OCI-LY1 (cell line): ENCODE data around the gene MTAP.

Experiments
- H2AFZ ChIP-seq: fragments of 200-600 bp; sonication (generic), shearing (Covaris generic); 2 replicates; pipeline ENCODE4 v1.6.0; 2014; ENCODE audit warnings: antibody characterized with exemption, mild to moderate bottlenecking, low read length
- H3F3A ChIP-seq: fragments of 200-600 bp; sonication (generic), shearing (Covaris generic); 2 replicates; pipeline ENCODE4 v1.6.0; 2014; ENCODE audit warnings: mild to moderate bottlenecking, antibody characterized with exemption, low read length, moderate library complexity; ENCODE audit not compliant: insufficient read depth
- H3K27ac ChIP-seq: fragments of 200-600 bp; sonication (generic); 2 replicates; pipeline ENCODE4 v1.5.1; 2014; ENCODE audit warnings: low read length, mixed run types, mild to moderate bottlenecking, low read depth; ENCODE audit not compliant: poor library complexity, severe bottlenecking
- H3K27me3 ChIP-seq: fragments of 200-600 bp; sonication (generic); 2 replicates; pipeline ENCODE4 v1.6.0; 2014; ENCODE audit warnings: antibody characterized with exemption, mild to moderate bottlenecking, low read length, moderate library complexity; ENCODE audit not compliant: insufficient read depth
- H3K36me3 ChIP-seq: fragments of 200-600 bp; sonication (generic); 2 replicates; pipeline ENCODE4 v1.6.1; 2014; ENCODE audit warnings: mild to moderate bottlenecking, antibody characterized with exemption, low read length, moderate library complexity, mixed read lengths; ENCODE audit not compliant: insufficient read depth
- H3K4me1 ChIP-seq: fragments of 200-600 bp; sonication (generic); 2 replicates; pipeline ENCODE4 v1.5.1; 2014; ENCODE audit warnings: mild to moderate bottlenecking, low read length, moderate library complexity; ENCODE audit not compliant: insufficient read depth, severe bottlenecking
- H3K4me2 ChIP-seq: fragments of 200-600 bp; sonication (generic), shearing (Covaris generic); 2 replicates; pipeline ENCODE4 v1.6.1; 2014; ENCODE audit warnings: low read length
- H3K4me3 ChIP-seq: fragments of 200-600 bp; sonication (generic); 2 replicates; pipeline ENCODE4 v1.5.1; 2014; ENCODE audit warnings: low read length, low read depth, mild to moderate bottlenecking, mixed read lengths; ENCODE audit not compliant: poor library complexity, severe bottlenecking
- H3K79me2 ChIP-seq: fragments of 200-600 bp; shearing (Covaris generic); 2 replicates; pipeline ENCODE4 v1.6.1; 2016; ENCODE audit warnings: mixed run types, low read length, mixed read lengths; ENCODE audit not compliant: insufficient read depth
- H3K9ac ChIP-seq: fragments of 200-600 bp; sonication (generic), shearing (Covaris generic); 2 replicates; pipeline ENCODE4 v1.6.1; 2014; ENCODE audit warnings: mild to moderate bottlenecking, low read length, mixed read lengths
- H3K9me2 ChIP-seq: fragments of 200-600 bp; sonication (generic), shearing (Covaris generic); 2 replicates; pipeline ENCODE4 v1.6.1; 2014; ENCODE audit warnings: low read depth, mild to moderate bottlenecking, low read length, mixed read lengths
- H3K9me3 ChIP-seq: fragments of 200-600 bp; shearing (Covaris generic); 2 replicates; pipeline ENCODE4 v1.6.1; 2014; ENCODE audit warnings: low read length, mixed read lengths
- H4K20me1 ChIP-seq: fragments of 200-600 bp; sonication (generic), shearing (Covaris generic); 2 replicates; pipeline ENCODE4 v1.6.0; 2016; ENCODE audit warnings: mild to moderate bottlenecking, low read length; ENCODE audit not compliant: insufficient read depth
- EZH2 ChIP-seq: fragments of 200-600 bp; sonication (generic), shearing (Covaris generic); IDR thresholded peaks from 2 replicates; pipeline ENCODE4 v1.8.0; 2017; ENCODE audit warnings: borderline replicate concordance, mixed run types, mild to moderate bottlenecking, antibody characterized with exemption, low read length, moderate library complexity, mixed read lengths
- TF ChIP-seq, protein P1 (sequence below): fragments of 200-600 bp; sonication (generic), shearing (Covaris generic); IDR thresholded peaks from 2 replicates; pipeline ENCODE4 v1.5.1; 2017; ENCODE audit warnings: mild to moderate bottlenecking, antibody characterized with exemption, low read length, moderate library complexity, mixed read lengths

The MTAP gene

DNA sequence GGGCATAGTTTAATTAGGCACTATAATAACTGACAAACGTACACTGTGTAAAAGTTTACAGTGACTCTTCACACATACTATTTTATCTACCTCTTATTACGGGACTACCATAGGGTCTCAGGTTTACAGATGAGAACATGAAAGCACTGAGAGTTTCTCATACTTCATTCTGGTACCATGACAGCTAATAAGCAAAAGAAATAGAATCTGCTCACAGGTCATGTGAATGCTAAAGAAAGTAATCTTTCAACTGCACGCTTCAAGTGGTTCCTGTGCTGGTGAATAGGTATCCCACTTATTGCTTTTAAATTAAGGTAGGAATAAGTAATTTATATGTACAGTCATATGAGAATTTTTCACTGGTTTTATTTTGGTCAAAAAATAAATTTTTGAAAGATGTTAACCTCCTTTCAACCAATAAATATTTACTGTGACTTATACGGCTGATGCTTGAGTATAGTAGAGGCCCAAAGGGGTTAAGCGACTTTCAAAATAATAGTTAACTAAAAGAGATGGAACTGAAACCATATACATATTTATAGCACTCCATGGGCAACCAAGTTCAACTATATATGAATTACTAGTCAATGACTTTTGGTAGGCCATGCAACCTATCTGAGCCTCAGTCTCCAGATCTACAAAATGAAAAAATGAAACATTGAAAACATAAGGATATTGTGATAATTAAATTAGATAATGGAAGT is 183.7 kb downstream of the MTAP start:
- Histone ChIP-seq H3K4me3 (no peak overlapping the region), H3K27me3 (no peaks in the 10 kb centered on the region), H3K36me3 (peaks cover 35% of the 10 kb centered on the region), H3K27ac (peak overlapping the region; percentile 66), H2AFZ (no peak overlapping the region), H3K4me1 (peaks cover 77% of the 10 kb centered on the region), H3K4me2 (peak overlapping the region; percentile 73), H3F3A (0 out of 2 replicates have a peak, but pooled peaks cover 4% of the 10 kb centered on the region), H3K79me2 (peaks cover 92% of the 10 kb centered on the region), H3K9me3 (no peaks in the 10 kb centered on the region; the same call in 1 of the 2 replicates), H3K9me2 (no peaks in the 10 kb centered on the region), H4K20me1 (no peaks in the 10 kb centered on the region), H3K9ac (no peak overlapping the region)
- TF ChIP-seq, protein P1, sequence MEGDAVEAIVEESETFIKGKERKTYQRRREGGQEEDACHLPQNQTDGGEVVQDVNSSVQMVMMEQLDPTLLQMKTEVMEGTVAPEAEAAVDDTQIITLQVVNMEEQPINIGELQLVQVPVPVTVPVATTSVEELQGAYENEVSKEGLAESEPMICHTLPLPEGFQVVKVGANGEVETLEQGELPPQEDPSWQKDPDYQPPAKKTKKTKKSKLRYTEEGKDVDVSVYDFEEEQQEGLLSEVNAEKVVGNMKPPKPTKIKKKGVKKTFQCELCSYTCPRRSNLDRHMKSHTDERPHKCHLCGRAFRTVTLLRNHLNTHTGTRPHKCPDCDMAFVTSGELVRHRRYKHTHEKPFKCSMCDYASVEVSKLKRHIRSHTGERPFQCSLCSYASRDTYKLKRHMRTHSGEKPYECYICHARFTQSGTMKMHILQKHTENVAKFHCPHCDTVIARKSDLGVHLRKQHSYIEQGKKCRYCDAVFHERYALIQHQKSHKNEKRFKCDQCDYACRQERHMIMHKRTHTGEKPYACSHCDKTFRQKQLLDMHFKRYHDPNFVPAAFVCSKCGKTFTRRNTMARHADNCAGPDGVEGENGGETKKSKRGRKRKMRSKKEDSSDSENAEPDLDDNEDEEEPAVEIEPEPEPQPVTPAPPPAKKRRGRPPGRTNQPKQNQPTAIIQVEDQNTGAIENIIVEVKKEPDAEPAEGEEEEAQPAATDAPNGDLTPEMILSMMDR = no peak
- TF ChIP-seq EZH2 = no peak
